EH (cell line): ENCODE results near the gene MAGI1.

ENCODE experiments used
- DNase-seq: peaks from one replicate; pipeline ENCODE4 v3.0.0-alpha.2; 2015; ENCODE audit warnings: low read depth

Gene MAGI1

DNA sequence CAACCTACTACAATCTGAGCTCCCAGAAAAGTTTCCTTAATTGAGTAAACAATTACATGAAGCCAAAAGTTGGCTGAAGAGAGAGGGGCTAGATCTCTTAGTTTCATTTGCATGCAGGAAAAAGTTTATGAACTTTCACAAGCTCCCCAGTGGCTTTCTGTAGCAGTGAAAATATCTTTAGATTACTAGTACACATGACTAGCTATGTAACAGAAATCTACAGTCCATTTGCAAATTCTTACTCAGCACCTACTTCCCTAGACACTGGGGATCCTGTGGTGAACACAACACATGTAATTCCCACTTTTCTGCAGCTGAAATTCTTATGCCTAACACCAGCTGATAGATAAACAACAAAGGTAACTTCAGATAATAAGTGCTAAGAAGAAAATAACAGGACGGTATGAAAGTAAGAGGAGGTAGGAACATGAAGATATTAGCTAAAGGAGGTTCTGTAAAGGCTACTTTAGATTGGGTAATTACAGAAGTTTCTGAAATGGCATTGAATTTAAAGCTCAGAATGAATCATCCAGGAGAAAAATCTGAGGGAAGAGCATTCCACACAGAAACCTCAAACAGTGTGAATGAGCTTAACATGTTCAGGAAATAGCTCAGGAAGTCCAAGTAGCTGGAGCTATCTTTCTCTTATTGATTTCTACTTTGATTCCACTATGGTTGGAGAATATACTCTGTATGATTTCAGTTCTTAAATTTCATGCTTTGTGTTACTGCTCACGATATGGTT, 204.8 kb downstream of the MAGI1 start:
- peak; percentile 79 for DNase-seq

- DNase-seq = peak; percentile 88
Measured at GRCh38 chr3:65831733-65832425, 206.8 kb downstream of the MAGI1 start.

- DNase-seq = no peak
Measured at GRCh38 chr3:65830948-65831732, 207.6 kb downstream of the MAGI1 start.

- no peak for DNase-seq
Measured at GRCh38 chr3:65829228-65829627, 209.5 kb downstream of the MAGI1 start.

DNA sequence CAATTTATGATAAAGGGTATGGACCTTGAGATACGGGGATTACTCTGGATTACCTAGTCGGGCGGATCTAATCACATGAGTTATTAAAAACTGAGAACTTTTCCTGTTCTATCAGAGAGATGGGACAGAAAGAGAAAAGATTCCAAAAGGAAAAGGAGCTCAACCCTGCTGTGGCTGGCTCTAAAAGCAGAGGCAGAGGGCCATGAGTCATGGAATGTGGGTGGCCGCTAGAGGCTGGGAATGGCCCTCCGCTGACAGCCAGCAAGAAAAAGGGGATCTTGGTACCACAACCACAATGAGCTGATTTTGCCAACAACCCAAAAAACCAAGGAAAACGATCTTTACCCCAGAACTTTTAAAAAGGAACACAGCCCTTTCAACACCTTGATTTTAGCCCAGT, 210.0 kb downstream of the MAGI1 start:
- DNase-seq = peak; percentile 57

DNA sequence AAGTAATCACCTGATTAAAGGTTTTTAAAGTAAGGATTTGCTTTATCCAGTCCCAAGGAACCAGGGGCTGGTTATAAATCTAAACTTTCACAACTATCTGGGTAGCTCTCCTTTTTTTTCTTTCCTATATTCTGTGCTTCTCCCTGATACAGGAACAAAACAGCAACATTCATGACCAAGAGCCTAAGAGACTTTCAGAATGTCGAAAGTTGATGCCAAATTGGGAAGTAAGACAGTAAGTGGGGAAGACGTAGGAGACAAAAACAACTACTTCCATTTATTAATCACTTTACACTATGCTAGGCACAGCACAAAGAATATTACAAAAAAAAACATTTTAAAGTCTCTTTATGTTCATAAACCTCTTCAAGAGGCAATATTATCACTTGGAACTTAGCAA, 211.6 kb downstream of the MAGI1 start:
- no peak for DNase-seq

GRCh38 chr3:65824166-65824565, 214.6 kb downstream of the MAGI1 start:
- DNase-seq = no peak

DNA sequence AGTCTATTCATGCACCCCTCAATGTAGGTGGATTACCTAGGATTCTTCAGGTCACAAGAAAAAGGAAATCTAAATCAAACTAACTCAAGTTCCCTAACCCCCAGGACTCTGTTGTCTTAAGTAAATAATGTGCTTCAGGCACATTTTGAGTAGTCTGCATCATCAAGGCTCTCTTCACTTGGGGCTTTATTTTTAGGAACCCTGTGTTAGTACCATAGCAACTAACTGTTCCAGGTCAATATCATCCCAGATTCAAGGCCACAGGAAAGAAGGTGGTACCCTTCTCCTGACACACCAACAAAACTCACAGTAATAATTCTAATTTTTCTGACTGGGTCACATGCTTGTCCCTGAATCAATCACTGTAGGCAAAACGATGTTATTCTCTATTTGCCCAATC, 218.1 kb downstream of the MAGI1 start:
- DNase-seq = no peak

DNA sequence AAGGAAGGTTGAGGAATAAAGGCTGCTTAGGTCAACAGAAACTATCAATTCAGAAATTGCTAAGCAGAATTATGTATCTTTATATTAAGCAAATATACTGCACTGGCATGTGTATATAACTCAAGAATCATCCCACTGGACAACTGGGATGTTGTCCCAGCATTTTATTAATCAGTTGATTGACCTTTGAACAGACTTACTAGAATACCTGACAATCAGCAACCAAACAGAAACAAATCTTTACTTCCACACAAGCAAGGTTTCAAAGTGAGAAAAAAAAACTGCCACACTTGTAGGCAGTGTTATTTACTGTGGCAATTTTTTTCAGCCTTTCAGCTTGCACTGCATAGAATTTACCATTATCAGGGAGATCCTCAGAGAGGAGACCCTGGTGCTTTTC, 218.8 kb downstream of the MAGI1 start:
- DNase-seq = no peak

- DNase-seq = no peak
Measured at GRCh38 chr3:65817553-65818126, 221.1 kb downstream of the MAGI1 start.

GRCh38 chr3:65816208-65816607, 222.5 kb downstream of the MAGI1 start:
- no peak for DNase-seq

DNA sequence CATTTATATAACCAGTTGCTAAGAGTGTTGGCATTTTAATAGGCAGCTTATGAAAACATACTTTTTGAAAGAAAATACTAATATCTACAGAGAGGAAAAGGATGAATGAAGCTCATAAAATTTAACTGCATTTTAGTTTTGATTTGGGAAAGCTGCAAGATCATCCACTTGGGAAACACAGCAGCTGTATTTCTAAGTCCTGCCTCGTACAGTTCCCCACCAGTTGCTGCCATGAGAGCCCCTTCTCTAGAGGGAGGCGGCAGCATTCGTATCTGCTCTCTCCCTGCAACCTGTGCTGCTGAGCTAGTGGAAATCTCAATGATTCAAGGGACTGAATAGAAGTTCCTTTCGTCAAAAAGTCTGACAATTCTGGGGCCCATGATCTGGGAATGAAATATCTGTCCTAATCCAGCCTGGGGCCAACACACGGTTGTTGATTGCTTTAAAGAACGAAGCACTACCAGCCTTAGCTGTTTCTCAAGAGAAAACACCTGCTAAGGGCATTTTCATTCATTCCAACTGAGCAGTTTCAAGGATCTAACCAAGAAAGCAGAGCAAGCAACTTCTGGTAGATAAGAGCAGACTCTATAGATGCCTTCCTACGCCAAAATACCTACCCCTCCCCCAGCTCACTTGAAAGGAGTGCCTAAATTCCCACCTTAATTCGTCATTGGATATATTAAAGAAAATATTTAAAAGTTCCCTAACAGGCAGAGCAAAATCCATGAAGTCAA, 223.7 kb downstream of the MAGI1 start:
- peak; percentile 41 for DNase-seq

GRCh38 chr3:65811892-65812291, 226.8 kb downstream of the MAGI1 start:
- peak; percentile 21 for DNase-seq

GRCh38 chr3:65811086-65811761, 227.5 kb downstream of the MAGI1 start:
- DNase-seq = peak; percentile 39

DNA sequence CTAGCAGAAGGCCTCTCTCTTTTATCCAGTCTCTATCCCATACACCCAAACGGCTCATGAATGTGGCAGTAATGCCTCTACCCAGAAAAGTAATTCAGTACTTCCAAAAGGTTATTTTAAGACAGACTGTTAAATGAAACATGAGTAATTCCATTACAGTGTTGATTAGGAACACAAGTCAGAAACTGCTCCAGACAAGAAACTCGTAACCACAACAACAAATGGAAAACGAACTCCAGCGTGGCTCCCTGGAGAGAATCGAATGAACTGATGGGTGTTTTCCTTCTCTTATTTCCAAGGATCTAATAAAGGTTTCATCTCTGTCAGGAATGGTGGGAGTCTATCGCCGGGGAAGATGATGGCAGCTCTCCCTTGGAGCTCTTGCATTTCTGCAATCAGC, 228.4 kb downstream of the MAGI1 start:
- DNase-seq = no peak

DNA sequence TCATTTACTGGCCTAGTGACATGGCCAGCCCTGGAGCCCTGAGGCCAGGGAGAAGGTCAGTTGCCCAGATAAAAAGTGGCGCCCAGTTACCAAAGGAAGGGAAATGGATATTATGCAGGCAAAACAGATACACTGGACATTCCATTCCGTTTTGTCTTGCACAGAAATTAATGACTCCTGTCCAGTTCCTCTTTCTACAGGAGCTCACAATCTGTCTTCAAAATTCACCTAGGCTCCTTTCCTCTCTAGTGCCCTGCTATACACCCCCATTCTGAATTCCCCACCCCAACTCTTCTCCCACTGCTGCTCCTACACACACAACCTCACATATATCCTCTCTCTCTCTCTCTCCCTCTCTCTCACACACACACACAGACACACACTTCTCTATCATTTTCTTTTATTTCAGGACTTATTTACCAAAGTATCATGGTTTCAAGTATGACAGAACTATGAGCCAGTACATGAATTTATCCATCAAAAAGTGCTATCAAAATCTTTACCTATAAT, 229.0 kb downstream of the MAGI1 start:
- DNase-seq = no peak

GRCh38 chr3:65808824-65809223, 229.9 kb downstream of the MAGI1 start:
- no peak for DNase-seq

GRCh38 chr3:65808407-65808806, 230.3 kb downstream of the MAGI1 start:
- no peak for DNase-seq

- no peak for DNase-seq
Measured at GRCh38 chr3:65807225-65807624, 231.5 kb downstream of the MAGI1 start.

DNA sequence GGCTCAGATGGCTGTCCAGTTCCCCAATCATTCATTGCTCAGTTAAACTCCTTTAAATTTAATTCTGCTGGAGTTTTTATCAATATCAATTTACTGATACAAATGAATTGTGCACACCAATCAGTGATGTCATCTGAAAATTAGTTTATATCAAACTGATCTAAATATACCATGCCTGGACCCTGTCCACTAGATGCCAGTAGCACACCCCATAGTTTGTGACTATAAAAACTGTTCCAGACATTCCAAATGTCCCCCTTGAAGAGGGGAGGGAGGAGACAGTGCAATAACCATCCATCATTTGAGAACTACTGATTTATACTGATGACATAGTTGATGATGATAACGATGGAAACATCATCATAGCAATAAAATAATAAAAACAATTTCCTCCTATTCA, 232.1 kb downstream of the MAGI1 start:
- DNase-seq = no peak

- no peak for DNase-seq
Measured at GRCh38 chr3:65796676-65797075, 242.0 kb downstream of the MAGI1 start.
